Fibroblast of the aortic adventitia (primary cell): ENCODE results near the gene DRG2. TPM values are rescaled to one million over a fixed set of nuclear protein-coding genes. Genes with fewer than 3 reads are reported as not detected.

Source experiments
- DNase-seq: peaks from one replicate; pipeline ENCODE4 v3.0.0-alpha.2; 2010; ENCODE audit warnings: low read depth
- H3K4me3 ChIP-seq: 2 replicates; pipeline ENCODE4 v1.5.1; 2011; ENCODE audit warnings: low read depth, mild to moderate bottlenecking, control low read depth, low read length, moderate library complexity
- total RNA-seq: library from RNA; depleted of rRNA; stranded (reverse); fragments of >200 nt; gene quantifications from 2 replicates; pipeline ENCODE4 v1.2.3, GENCODE V29; 2012; ENCODE audit warnings: low replicate concordance
- TF ChIP-seq, protein P1 (sequence below): IDR thresholded peaks from 2 replicates; pipeline ENCODE4 v1.5.1; 2011; ENCODE audit warnings: mild to moderate bottlenecking, low read length, control low read depth, inconsistent platforms; ENCODE audit not compliant: insufficient read depth

The DRG2 gene
- total RNA-seq, 1 donor: 25.3 TPM

DNA sequence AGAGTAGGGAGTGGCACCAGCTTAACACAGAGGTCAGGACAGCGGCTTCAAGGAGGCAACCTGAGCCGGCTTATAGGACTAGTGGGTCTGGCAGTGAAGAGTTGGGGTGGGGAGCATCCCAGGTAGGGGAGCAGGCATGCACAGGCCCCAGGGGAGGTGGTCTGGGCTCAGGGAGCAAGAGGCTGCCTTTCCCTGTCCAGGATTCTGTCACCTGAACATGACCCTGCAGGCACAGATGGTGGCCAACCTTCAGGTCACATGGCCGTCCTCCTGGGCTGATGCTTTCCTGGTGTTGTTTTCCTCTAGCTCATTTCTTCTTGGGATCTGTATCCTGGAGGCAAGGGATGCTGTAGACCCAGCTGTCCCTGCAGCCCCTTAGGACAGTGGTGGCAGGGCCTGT, 17.3 kb downstream of the DRG2 start:
- no peak for DNase-seq
- no peak overlapping the region for H3K4me3 ChIP-seq
- TF ChIP-seq, protein P1, sequence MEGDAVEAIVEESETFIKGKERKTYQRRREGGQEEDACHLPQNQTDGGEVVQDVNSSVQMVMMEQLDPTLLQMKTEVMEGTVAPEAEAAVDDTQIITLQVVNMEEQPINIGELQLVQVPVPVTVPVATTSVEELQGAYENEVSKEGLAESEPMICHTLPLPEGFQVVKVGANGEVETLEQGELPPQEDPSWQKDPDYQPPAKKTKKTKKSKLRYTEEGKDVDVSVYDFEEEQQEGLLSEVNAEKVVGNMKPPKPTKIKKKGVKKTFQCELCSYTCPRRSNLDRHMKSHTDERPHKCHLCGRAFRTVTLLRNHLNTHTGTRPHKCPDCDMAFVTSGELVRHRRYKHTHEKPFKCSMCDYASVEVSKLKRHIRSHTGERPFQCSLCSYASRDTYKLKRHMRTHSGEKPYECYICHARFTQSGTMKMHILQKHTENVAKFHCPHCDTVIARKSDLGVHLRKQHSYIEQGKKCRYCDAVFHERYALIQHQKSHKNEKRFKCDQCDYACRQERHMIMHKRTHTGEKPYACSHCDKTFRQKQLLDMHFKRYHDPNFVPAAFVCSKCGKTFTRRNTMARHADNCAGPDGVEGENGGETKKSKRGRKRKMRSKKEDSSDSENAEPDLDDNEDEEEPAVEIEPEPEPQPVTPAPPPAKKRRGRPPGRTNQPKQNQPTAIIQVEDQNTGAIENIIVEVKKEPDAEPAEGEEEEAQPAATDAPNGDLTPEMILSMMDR: no peak

DNA sequence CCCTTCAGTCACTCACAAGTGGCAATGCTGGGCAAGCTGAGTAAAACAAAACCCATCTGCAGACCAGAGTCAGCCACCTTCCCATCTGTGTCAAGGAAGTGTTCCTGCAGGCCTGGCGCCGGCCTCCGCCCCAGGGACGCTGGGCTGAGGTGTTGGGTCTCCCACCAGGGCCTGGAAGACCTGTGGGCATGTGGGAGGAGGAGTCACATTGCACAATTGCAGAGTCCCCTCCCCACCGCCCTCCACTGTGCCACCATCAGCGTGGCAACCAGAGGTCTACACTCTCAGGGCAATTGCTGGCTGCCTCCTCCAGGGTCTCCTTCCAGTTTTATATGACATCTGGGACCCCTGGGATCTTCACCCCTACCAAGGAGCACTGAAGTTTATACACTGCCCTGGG, 17.8 kb downstream of the DRG2 start:
- H3K4me3 ChIP-seq: no peak overlapping the region
- TF ChIP-seq, protein P1: no peak
- DNase-seq: no peak

DNA sequence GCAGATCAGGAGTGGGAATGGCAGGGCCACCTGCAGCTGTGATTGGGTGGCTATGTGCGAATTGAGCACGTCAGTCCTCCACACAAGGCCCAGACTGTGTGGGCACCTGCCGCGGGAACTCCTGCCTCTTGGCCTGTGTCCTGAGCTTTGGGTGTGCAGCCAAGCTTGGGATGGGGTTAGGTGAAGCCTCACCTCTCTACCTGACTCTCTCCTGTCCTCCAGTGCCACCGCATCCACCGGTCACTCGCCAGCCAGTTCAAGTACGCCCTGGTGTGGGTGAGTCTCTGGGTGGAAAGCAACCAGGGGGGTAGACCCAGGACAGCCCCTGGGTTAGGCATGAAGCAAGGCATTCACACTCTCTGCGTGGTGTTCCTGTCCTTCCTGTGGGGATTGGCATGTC, 18.5 kb downstream of the DRG2 start:
- no peak for DNase-seq
- H3K4me3 ChIP-seq: no peak overlapping the region
- TF ChIP-seq, protein P1: no peak

DNA sequence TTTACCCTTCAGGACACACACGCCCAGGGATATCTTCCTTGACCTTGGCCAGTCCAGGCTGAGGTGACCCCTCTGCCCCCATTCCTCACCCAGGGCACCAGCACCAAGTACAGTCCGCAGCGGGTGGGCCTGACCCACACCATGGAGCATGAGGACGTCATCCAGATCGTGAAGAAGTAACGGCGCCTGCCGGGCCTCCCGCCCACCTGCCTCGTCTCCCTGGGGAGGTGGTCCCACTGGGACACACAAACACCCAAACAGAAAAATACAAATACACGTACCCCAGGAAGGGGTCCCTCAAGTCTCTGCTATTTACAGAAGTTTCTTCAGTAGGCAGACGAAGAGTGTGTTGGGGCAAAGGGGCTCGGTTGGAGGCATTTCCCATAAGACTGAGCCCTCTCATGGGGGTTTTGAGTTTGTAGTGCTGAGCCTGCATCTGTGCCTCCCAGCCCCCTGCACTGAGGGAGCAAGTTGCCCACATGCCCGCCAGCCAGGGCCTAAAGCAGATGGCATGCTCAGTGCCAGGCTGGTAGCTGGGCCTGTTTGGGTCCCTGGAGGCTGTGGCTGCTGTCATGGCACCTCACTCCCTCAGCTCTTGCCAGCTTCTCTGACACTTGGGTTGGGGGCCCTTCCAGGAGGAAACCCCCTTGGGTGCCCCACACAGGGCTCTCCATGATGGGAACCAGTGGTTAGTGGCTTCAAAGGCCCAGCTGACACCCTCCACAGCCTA, 19.5 kb downstream of the DRG2 start:
- DNase-seq: no peak
- TF ChIP-seq, protein P1: no peak

DNA sequence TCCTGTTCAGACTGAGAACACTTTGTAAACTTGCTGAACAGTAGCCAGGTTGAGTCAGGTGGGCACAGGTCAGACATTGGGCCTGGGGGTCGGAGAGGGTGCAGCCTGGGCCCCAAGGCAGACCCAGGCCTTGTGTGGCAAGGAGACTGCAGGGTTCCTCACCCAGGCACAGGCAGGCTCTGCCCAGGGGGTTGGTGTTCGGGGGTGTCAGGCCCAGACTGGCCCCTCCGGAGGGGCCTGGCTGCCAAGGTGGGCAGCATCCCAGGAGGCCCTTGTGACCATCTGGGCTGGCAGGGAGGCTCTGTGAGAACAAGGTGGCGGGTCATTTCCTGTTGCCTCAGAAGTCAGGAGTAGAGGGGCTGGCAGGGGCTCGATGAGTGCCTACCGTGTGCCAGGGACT, 20.2 kb downstream of the DRG2 start:
- TF ChIP-seq, protein P1: no peak
- DNase-seq: no peak
- no peak overlapping the region for H3K4me3 ChIP-seq

More for the DNA sequence above, 19.5 kb downstream of the DRG2 start:
- no peak overlapping the region for H3K4me3 ChIP-seq

DNA sequence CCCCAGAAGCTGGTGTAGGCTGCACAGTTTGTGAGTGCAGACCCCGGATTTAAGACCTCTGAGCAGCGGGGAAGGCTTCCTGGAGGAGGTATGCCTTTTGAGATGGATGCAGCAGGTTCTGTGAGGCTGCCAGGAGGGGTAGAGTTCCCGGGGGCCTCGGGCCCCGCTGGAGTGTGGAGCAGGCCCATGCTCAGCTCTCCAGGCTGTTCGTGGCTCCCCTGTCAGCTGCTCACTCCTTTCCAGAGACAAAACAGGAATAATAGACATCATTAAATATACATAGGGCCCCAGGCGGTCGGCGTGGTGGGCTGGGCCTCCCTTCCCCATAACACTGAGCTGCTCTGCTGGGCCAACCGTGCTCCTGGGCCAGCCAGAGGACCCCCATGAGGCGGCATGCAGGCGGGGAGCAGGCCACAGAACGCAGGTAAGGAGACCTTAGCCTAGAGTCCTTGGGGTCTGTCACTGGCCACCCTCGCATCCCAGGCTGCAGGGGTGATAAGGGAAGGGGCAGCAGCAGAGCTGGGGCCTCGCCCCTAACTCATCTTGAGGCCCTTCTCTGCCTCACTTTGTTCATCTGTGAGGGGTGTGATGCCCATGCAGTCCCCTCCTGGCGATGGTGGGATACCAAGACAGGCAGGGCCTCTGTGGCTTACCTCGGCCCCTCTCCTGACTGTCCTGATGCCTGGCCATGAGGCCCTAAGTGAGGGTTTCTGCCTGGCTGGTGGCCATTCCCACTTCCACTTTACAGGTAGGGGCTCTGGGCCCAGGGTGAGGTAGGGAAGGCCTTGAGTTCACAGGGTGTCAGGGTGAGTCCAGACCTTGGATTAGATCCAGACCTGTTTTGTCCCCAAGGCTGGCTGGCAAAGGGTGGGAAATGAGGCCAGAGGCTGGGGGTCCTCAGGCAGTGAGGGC, 20.9 kb downstream of the DRG2 start, which contains the start of gene MYO15A:
Gene MYO15A, plus strand, starts transcription at position 356 of the 912 bp plus-strand sequence. CDS start 10,045 bp downstream, outside the sequence.
- TF ChIP-seq, protein P1: no peak
- no peak within 1 kb of the TSS for H3K4me3 ChIP-seq
- DNase-seq: no peak
